AG04450 (cell line): ENCODE measurements around the gene EPG5. TPM values are rescaled to one million over a fixed set of nuclear protein-coding genes. Genes with fewer than 3 reads are reported as not detected.

Experiments used
- CTCF ChIA-PET: fragments of 300-600, 350-600 bp; formaldehyde crosslinking; extraction: SDS; loops from one replicate; lab custom pipeline; 2022; ENCODE audit warnings: antibody characterized with exemption, inconsistent platforms; lab: Charles Lee
- POLR2A ChIA-PET: fragments of 350-600 bp; formaldehyde crosslinking; extraction: SDS; loops from one replicate; lab custom pipeline; 2021; ENCODE audit warnings: antibody characterized with exemption, inconsistent platforms; lab: Yijun Ruan, JAX
- DNase-seq: peaks from one replicate; pipeline ENCODE4 v3.0.0-alpha.2; 2011; ENCODE audit warnings: low read depth, low spot score
- H3K27ac ChIP-seq: one replicate; pipeline ENCODE4 v1.5.1; 2012; ENCODE audit warnings: low read depth, low read length, control low read depth
- H3K27me3 ChIP-seq: one replicate; pipeline ENCODE4 v1.6.0; 2012; ENCODE audit warnings: low read length; ENCODE audit not compliant: control insufficient read depth, insufficient read depth
- H3K4me3 ChIP-seq: 2 replicates; pipeline ENCODE4 v1.5.1; 2011; ENCODE audit warnings: mild to moderate bottlenecking, low read depth, low read length, control low read depth
- H3K9me3 ChIP-seq: 2 replicates; pipeline ENCODE4 v1.5.1; 2012; ENCODE audit warnings: low read length; ENCODE audit not compliant: control insufficient read depth, insufficient read depth
- polyA plus RNA-seq: library from polyadenylated mRNA; depleted of rRNA; stranded (reverse); fragments of >200 nt; gene quantifications from 2 replicates; pipeline ENCODE4 v1.2.3, GENCODE V29; 2011
- TF ChIP-seq, protein P1 (sequence below): IDR thresholded peaks from 2 replicates; pipeline ENCODE4 v1.5.1; 2011; ENCODE audit warnings: low read depth, low read length, control low read depth, inconsistent platforms

EPG5 gene
- polyA plus RNA-seq, 1 experiment, result 51.5 TPM

DNA sequence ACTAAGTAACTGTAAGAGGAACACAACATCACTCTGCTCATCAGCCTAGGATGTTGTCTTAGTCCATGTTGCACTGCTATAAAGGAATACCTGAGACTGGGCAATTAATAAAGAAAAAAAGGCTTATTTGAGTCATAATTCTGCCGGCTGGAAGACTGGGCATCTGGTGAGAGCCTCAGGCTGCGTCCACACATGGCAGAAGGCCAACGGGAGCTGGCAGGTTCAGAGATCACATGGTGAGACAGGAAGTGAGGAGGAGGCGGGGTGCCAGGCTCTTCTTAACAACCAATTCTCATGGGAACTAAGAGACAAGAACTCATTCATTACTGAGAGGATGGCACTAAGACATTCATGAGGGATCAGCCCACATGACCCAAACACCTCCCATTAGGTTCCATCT is 46.8 kb downstream of the EPG5 start:
- H3K9me3 ChIP-seq, result no peaks in the 10 kb centered on the region
- POLR2A ChIA-PET, result no interaction called here
- TF ChIP-seq, protein P1, sequence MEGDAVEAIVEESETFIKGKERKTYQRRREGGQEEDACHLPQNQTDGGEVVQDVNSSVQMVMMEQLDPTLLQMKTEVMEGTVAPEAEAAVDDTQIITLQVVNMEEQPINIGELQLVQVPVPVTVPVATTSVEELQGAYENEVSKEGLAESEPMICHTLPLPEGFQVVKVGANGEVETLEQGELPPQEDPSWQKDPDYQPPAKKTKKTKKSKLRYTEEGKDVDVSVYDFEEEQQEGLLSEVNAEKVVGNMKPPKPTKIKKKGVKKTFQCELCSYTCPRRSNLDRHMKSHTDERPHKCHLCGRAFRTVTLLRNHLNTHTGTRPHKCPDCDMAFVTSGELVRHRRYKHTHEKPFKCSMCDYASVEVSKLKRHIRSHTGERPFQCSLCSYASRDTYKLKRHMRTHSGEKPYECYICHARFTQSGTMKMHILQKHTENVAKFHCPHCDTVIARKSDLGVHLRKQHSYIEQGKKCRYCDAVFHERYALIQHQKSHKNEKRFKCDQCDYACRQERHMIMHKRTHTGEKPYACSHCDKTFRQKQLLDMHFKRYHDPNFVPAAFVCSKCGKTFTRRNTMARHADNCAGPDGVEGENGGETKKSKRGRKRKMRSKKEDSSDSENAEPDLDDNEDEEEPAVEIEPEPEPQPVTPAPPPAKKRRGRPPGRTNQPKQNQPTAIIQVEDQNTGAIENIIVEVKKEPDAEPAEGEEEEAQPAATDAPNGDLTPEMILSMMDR, result no peak
- DNase-seq, result no peak
- CTCF ChIA-PET, result interaction anchor here (1.2 kb wide), 1 partner anchor 153 kb away, joined by 3 read pairs; no protein-coding TSS in a partner anchor
- H3K27ac ChIP-seq, result no peak overlapping the region
- no peak overlapping the region for H3K4me3 ChIP-seq
- no peaks in the 10 kb centered on the region for H3K27me3 ChIP-seq

DNA sequence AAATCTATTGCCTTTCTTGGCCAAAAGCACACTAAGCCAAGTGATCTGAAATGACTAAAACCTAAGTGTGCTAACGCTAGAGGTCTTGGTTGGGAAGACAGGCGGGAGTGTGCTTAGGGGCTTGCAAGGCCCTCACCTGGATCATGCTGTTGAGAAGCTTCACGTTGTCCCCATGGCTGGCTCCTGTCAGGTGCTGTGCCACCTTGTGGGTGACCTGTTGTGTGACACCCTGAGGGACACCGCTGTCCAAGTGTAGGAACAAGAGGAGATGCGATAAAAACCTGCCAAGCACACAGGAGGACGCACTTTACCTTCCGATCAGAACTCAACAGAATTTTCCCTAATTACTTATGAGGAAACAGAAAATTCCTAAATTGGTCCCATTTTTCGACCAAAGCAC is 50.8 kb downstream of the EPG5 start:
- no peaks in the 10 kb centered on the region for H3K9me3 ChIP-seq
- TF ChIP-seq, protein P1, result 0 out of 2 replicates have a peak, but pooled peaks have one; percentile 5
- no peaks in the 10 kb centered on the region for H3K27me3 ChIP-seq
- DNase-seq, result no peak
- no peak overlapping the region for H3K27ac ChIP-seq
- H3K4me3 ChIP-seq, result no peak overlapping the region
- POLR2A ChIA-PET, result no interaction called here
- CTCF ChIA-PET, result no interaction called here

DNA sequence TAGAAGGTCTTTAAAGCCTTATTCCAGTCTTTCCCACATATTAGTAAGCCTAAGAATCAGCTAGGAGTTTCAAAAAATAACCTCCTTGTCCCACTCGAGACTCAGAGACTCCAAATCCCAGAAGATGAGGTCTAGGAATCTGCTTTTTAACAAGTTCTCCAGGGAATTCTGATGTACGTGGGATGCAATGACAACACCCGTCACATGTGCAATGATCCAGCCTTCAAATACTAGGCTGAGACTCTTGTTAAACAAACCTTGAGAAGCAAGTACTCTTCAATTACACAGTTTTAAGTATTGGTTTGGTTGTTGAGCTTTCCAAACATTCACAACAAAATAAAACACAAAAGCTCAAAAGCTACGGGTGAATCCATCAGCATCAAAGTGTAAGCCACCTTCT is 53.9 kb downstream of the EPG5 start:
- Histone ChIP-seq H3K9me3 (no peaks in the 10 kb centered on the region), H3K4me3 (no peak overlapping the region), H3K27ac (no peak overlapping the region), H3K27me3 (no peaks in the 10 kb centered on the region)
- ChIA-PET CTCF (interaction anchor here (0.8 to 3.6 kb wide), 4 partner anchors 34 to 744 kb away, joined by 3 to 11 read pairs (median 6); no protein-coding TSS in a partner anchor), POLR2A (interaction anchor here (0.7 kb wide), 1 partner anchor 36 kb away, joined by 3 read pairs; no protein-coding TSS in a partner anchor)
- TF ChIP-seq, protein P1, result no peak
- no peak for DNase-seq

DNA sequence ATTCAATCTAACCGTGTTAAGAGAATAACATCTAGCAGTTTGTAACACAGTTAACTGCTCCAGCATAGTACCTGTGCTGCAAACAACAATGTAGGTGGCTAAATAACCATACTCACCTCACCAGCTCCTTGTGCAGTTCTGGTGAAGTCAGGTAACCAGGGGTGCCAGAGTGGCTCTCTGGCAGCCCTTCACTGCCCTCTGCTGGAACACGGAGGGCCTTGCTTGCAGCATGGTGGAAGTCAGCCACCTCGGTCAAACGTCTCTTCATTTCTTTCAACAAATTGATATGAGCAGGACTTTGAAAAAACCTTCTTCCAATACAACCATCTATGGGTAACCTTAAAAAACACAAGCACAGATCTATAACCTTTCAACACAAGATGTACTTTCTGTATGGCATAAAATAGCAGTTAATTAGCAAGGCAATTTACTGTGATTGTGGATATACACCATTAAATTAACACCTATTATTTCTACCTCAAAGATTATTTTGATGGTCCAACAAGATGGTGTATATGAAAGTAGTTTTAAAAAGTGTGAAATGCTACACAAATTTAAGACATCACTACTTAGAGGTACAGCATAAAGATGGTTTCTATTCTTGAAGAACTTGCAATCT is 56.6 kb downstream of the EPG5 start:
- no peaks in the 10 kb centered on the region for H3K9me3 ChIP-seq
- no peaks in the 10 kb centered on the region for H3K27me3 ChIP-seq
- H3K27ac ChIP-seq, result no peak overlapping the region
- ChIA-PET CTCF (interaction anchor here (0.5 to 5.8 kb wide), 16 partner anchors 9 to 247 kb away, joined by 3 to 35 read pairs (median 5); partner anchors contain the start of gene PSTPIP2), POLR2A (no interaction called here)
- H3K4me3 ChIP-seq, result no peak overlapping the region
- peak; percentile 13 for DNase-seq
- TF ChIP-seq, protein P1, result peak; percentile 85

DNA sequence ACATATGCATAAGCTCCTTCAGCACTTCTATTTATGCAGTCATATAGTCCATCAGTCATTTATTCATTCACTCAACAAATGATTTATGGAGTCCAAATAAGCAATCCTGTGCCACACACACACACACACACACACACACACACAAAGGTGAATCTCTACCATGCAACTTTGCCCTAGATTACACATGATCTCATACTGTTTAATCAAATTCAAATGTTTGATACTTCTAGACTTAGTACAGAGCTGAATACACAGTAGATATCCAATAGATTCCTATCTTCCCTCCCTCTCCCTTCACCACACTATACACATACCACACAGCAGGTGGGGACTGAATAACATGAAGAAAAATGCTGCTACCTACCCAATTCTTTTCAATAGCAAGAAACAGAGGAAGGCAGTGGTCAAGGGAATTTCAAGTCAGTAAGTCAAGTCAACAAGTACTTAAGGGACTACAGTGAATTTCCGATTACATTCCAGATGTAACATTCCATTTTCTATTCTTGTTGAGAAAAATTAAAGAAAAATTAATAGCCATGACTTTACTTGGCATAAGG is 65.4 kb downstream of the EPG5 start:
- Histone ChIP-seq H3K27me3 (no peaks in the 10 kb centered on the region), H3K9me3 (no peaks in the 10 kb centered on the region), H3K4me3 (no peak overlapping the region), H3K27ac (no peak overlapping the region)
- POLR2A ChIA-PET, result no interaction called here
- DNase-seq, result no peak
- TF ChIP-seq, protein P1, result no peak
- CTCF ChIA-PET, result interaction anchor here (0.5 to 1.6 kb wide), 5 partner anchors 8 to 73 kb away, joined by 3 to 9 read pairs (median 4); no protein-coding TSS in a partner anchor
